Chondrocyte (in vitro differentiated cells): ENCODE results near the gene NAA60. TPM values are rescaled to one million over a fixed set of nuclear protein-coding genes. Genes with fewer than 3 reads are reported as not detected.

Source experiments
- DNase-seq: peaks from one replicate; pipeline ENCODE4 v3.0.0; 2021; ENCODE audit warnings: mixed read lengths, low spot score
- H3K27ac Mint-ChIP-seq: one replicate; pipeline ENCODE4 v1.8.0; 2021; ENCODE audit warnings: mild to moderate bottlenecking, moderate library complexity, mixed read lengths; ENCODE audit not compliant: unreplicated experiment
- H3K27me3 Mint-ChIP-seq: 2 replicates; pipeline ENCODE4 v1.8.0; 2021; ENCODE audit warnings: low read depth, mixed read lengths
- H3K36me3 Mint-ChIP-seq: 2 replicates; pipeline ENCODE4 v1.8.0; 2021; ENCODE audit warnings: low read depth, mixed read lengths
- H3K4me1 Mint-ChIP-seq: 2 replicates; pipeline ENCODE4 v1.8.0; 2021; ENCODE audit warnings: low read depth, mild to moderate bottlenecking, mixed read lengths
- H3K4me3 Mint-ChIP-seq: one replicate; pipeline ENCODE4 v1.8.0; 2021; ENCODE audit warnings: mild to moderate bottlenecking, moderate library complexity, mixed read lengths; ENCODE audit not compliant: unreplicated experiment
- H3K9me3 Mint-ChIP-seq: 2 replicates; pipeline ENCODE4 v1.8.0; 2021; ENCODE audit warnings: low read depth, mixed read lengths
- microRNA-seq: library from miRNA; unstranded; fragments of <30 nt; microRNA quantifications from one replicate; pipeline ENCODE4 v1.2.0, GENCODE V29; 2020; ENCODE audit warnings: borderline number of aligned reads
- total RNA-seq: library from RNA; stranded (reverse); gene quantifications from 3 replicates; pipeline ENCODE4 v1.2.1, GENCODE V29; 2021
- TF ChIP-seq, protein P1 (sequence below): fragments of 200-600 bp; sonication (generic); IDR thresholded peaks from 2 replicates; pipeline ENCODE4 v1.5.0; 2021; ENCODE audit warnings: antibody characterized with exemption, mild to moderate bottlenecking, moderate library complexity

NAA60 gene
- total RNA-seq, 1 donor from 2014 or later, result 47.2 TPM

DNA sequence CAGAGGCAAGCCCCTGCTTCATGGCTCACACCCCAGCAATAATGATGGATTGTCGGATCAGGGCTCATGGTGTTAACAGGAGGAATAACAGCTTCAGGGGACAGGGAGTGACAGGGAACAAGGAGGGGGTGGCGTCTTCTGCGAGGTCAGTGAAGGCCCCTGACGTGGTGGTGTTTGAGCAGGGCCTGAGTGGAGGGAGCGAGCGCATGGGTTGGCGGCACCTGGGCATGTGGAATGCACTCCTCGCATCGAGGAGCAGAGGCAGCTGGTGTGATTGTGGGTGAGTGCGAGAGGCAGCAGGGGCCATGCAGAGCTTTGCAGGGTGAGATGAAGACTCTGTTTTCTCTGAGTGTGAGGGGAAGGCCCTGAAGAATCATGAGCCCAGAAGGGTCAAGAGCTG is 90.6 kb downstream of the NAA60 start:
- H3K4me1 Mint-ChIP-seq, result peaks cover 29% of the 10 kb centered on the region

GRCh38 chr16:3536271-3536731 is 92.8 kb downstream of the NAA60 start:
- Mint-ChIP-seq H3K9me3 (no peaks in the 10 kb centered on the region), H3K4me1 (peaks cover 29% of the 10 kb centered on the region), H3K4me3 (peak overlapping the region; percentile 48), H3K27me3 (no peaks in the 10 kb centered on the region), H3K36me3 (peaks cover 23% of the 10 kb centered on the region), H3K27ac (peak overlapping the region; percentile 89)
- no peak for DNase-seq
- TF ChIP-seq, protein P1, sequence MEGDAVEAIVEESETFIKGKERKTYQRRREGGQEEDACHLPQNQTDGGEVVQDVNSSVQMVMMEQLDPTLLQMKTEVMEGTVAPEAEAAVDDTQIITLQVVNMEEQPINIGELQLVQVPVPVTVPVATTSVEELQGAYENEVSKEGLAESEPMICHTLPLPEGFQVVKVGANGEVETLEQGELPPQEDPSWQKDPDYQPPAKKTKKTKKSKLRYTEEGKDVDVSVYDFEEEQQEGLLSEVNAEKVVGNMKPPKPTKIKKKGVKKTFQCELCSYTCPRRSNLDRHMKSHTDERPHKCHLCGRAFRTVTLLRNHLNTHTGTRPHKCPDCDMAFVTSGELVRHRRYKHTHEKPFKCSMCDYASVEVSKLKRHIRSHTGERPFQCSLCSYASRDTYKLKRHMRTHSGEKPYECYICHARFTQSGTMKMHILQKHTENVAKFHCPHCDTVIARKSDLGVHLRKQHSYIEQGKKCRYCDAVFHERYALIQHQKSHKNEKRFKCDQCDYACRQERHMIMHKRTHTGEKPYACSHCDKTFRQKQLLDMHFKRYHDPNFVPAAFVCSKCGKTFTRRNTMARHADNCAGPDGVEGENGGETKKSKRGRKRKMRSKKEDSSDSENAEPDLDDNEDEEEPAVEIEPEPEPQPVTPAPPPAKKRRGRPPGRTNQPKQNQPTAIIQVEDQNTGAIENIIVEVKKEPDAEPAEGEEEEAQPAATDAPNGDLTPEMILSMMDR, result no peak

More for the DNA sequence above, 90.6 kb downstream of the NAA60 start:
- Mint-ChIP-seq H3K27ac (peak overlapping the region; percentile 8), H3K4me3 (no peak overlapping the region), H3K36me3 (peaks cover 26% of the 10 kb centered on the region), H3K27me3 (no peaks in the 10 kb centered on the region), H3K9me3 (no peaks in the 10 kb centered on the region)
- DNase-seq, result no peak
- TF ChIP-seq, protein P1, result no peak

Small RNA genes within 50 kb of the gene (microRNA-seq; reads per million reads assigned to microRNA genes)
- gene MIR6126, result not detected

Other genes starting within 250 kb of the NAA60 start
- gene ZNF200, start 208.5 kb upstream of the NAA60 start, total RNA-seq, result 6.6 to 7.8 TPM (median 7.6 TPM) in 3 replicates
- gene MEFV, start 187.0 kb upstream of the NAA60 start, total RNA-seq, result not detected in 3 replicates
- gene ZNF263, start 160.2 kb upstream of the NAA60 start, total RNA-seq, result 22.9 to 28.2 TPM (median 24.6 TPM) in 3 replicates
- 5.4 to 7.1 TPM (median 6.2 TPM) in 3 replicates for gene TIGD7, start 138.2 kb upstream of the NAA60 start, total RNA-seq
- gene ZNF75A, start 138.2 kb upstream of the NAA60 start, total RNA-seq, result 20.9 to 22.0 TPM (median 21.6 TPM) in 3 replicates
- gene OR2C1, start 87.8 kb upstream of the NAA60 start, total RNA-seq, result not detected in 3 replicates
- 11.3 to 13.4 TPM (median 13.3 TPM) in 3 replicates for gene ZSCAN32, start 42.7 kb upstream of the NAA60 start, total RNA-seq
- 8.7 to 13.8 TPM (median 10.6 TPM) in 3 replicates for gene ZNF174, start 42.5 kb upstream of the NAA60 start, total RNA-seq
- gene ZNF597, start 176 bp upstream of the NAA60 start, total RNA-seq, result 2.0 to 2.7 TPM (median 2.5 TPM) in 3 replicates
- not detected in 3 replicates for gene C16orf90, start 51.8 kb downstream of the NAA60 start, total RNA-seq
- gene CLUAP1, start 57.3 kb downstream of the NAA60 start, total RNA-seq, result 19.3 to 21.8 TPM (median 20.6 TPM) in 3 replicates
- 0.05 to 0.24 TPM (median 0.12 TPM) in 3 replicates for gene NLRC3, start 133.7 kb downstream of the NAA60 start, total RNA-seq
- gene SLX4, start 167.9 kb downstream of the NAA60 start, total RNA-seq, result 9.3 to 11.8 TPM (median 9.9 TPM) in 3 replicates
- gene DNASE1, start 211.0 kb downstream of the NAA60 start, total RNA-seq, result 10.3 to 17.8 TPM (median 12.2 TPM) in 3 replicates